22Rv1 (cell line): Measurements from ENCODE around the gene ENAH.

Experiments used
- ZFX ChIP-seq: fragments of 450-650 bp; IDR thresholded peaks from 2 replicates; pipeline ENCODE4 v1.6.1; 2017; ENCODE audit warnings: antibody characterized with exemption, borderline replicate concordance
- TF ChIP-seq, protein P1 (sequence below): fragments of 450-650 bp; IDR thresholded peaks from 2 replicates; pipeline ENCODE4 v1.5.1; 2017; ENCODE audit warnings: mild to moderate bottlenecking

DNA sequence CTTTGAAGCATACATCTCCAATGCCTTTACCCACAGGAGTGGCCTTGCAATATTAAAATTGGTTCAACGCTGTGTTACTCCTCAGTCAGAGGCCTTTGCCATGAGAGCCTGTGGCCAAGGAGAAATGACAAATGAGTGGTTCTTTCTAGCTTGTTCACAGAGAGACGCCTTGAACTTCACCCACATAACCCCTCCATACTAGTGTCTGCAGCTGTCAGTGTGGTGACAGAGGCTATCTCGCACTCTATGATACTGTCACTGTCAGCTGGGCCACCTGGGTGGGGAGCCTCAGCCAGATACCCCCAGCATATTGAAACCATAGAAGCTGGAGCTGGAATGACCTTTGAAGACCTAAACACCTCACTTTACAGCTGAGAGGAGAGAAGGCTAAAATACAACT, 167.7 kb downstream of the ENAH start:
- TF ChIP-seq, protein P1, sequence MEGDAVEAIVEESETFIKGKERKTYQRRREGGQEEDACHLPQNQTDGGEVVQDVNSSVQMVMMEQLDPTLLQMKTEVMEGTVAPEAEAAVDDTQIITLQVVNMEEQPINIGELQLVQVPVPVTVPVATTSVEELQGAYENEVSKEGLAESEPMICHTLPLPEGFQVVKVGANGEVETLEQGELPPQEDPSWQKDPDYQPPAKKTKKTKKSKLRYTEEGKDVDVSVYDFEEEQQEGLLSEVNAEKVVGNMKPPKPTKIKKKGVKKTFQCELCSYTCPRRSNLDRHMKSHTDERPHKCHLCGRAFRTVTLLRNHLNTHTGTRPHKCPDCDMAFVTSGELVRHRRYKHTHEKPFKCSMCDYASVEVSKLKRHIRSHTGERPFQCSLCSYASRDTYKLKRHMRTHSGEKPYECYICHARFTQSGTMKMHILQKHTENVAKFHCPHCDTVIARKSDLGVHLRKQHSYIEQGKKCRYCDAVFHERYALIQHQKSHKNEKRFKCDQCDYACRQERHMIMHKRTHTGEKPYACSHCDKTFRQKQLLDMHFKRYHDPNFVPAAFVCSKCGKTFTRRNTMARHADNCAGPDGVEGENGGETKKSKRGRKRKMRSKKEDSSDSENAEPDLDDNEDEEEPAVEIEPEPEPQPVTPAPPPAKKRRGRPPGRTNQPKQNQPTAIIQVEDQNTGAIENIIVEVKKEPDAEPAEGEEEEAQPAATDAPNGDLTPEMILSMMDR, result no peak
- no peak for TF ChIP-seq ZFX
